DND-41 (cell line): ENCODE results near the gene ST8SIA4.

Experiments used
- ATAC-seq: fragments of 200-7000 bp; cut with Tn5 transposase; 3 replicates; pipeline ENCODE4 v1.9.1; 2021; ENCODE audit warnings: low read depth; ENCODE audit not compliant: insufficient read depth
- DNase-seq: peaks from one replicate; pipeline ENCODE4 v3.0.0-alpha.2; 2020
- H2AFZ ChIP-seq: 2 replicates; pipeline ENCODE4 v1.6.0; 2012; ENCODE audit warnings: low read depth, low read length
- H3K27ac ChIP-seq: 2 replicates; pipeline ENCODE4 v1.5.1; 2012; ENCODE audit warnings: low read length, inconsistent platforms
- H3K27me3 ChIP-seq: fragments of 200-600 bp; sonication (generic); 2 replicates; pipeline ENCODE4 v1.6.0; 2012; ENCODE audit warnings: low read length, mild to moderate bottlenecking, inconsistent platforms; ENCODE audit not compliant: insufficient read depth, poor library complexity
- H3K36me3 ChIP-seq: 2 replicates; pipeline ENCODE4 v1.5.1; 2012; ENCODE audit warnings: low read length, inconsistent platforms; ENCODE audit not compliant: insufficient read depth
- H3K4me1 ChIP-seq: 2 replicates; pipeline ENCODE4 v1.5.1; 2012; ENCODE audit warnings: mild to moderate bottlenecking, low read length; ENCODE audit not compliant: insufficient read depth
- H3K4me2 ChIP-seq: 2 replicates; pipeline ENCODE4 v1.6.0; 2012; ENCODE audit warnings: mild to moderate bottlenecking, moderate library complexity, low read length, inconsistent platforms; ENCODE audit not compliant: insufficient read depth
- H3K4me3 ChIP-seq, 2 experiments: fragments of 200-600 bp in 1 of 2; shearing (Covaris generic) in 1 of 2; 2 replicates each; pipeline ENCODE4 v1.5.1; 2012 to 2016; ENCODE audit warnings: inconsistent platforms in 2 of 2, low read length in 2 of 2, mild to moderate bottlenecking in 2 of 2, low read depth in 1 of 2, moderate library complexity in 1 of 2
- H3K79me2 ChIP-seq: 2 replicates; pipeline ENCODE4 v1.6.0; 2012; ENCODE audit warnings: low read length, inconsistent platforms; ENCODE audit not compliant: insufficient read depth
- H3K9ac ChIP-seq: 2 replicates; pipeline ENCODE4 v1.6.0; 2012; ENCODE audit warnings: low read depth, mild to moderate bottlenecking, inconsistent platforms, low read length, moderate library complexity
- H3K9me3 ChIP-seq: 2 replicates; pipeline ENCODE4 v1.5.1; 2012; ENCODE audit warnings: low read length, moderate library complexity, mild to moderate bottlenecking, inconsistent platforms; ENCODE audit not compliant: insufficient read depth, severe bottlenecking
- H4K20me1 ChIP-seq: 2 replicates; pipeline ENCODE4 v1.6.0; 2012; ENCODE audit warnings: low read length; ENCODE audit not compliant: insufficient read depth
- EZH2 ChIP-seq: IDR thresholded peaks from 3 replicates; pipeline ENCODE4 v1.6.1; 2012; ENCODE audit warnings: borderline replicate concordance, low read depth, mild to moderate bottlenecking, moderate library complexity, low read length, inconsistent platforms; ENCODE audit not compliant: severe bottlenecking
- TF ChIP-seq, protein P1 (sequence below): IDR thresholded peaks from 2 replicates; pipeline ENCODE4 v1.5.1; 2012; ENCODE audit warnings: borderline replicate concordance, low read length, moderate library complexity, mild to moderate bottlenecking; ENCODE audit not compliant: poor library complexity, severe bottlenecking; ENCODE audit errors: extremely low read depth

ST8SIA4 gene

DNA sequence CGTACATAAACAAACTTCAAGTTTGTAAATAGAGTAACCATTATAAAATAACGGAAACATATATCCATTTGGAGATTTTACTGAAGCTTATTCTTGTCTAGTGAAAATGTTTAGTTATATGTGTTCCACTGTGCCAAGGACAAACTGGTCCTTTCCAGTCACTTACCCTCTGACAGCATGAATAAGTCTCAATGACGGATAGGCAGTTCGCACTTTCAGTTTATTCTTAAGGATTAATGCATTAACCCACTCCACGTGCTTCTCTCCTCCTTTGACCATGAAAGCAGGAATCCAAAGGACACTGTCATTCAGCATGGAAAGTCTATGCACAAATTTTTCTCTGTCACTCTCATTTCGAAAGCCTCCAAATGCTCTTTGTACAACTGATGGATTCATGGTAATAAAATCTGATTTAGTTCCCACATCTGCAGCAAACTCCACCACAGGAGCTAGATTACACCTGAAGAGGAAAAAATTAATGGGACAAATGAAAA is 47.1 kb downstream of the ST8SIA4 start:
- no peaks in the 10 kb centered on the region for H3K27me3 ChIP-seq
- TF ChIP-seq, protein P1, sequence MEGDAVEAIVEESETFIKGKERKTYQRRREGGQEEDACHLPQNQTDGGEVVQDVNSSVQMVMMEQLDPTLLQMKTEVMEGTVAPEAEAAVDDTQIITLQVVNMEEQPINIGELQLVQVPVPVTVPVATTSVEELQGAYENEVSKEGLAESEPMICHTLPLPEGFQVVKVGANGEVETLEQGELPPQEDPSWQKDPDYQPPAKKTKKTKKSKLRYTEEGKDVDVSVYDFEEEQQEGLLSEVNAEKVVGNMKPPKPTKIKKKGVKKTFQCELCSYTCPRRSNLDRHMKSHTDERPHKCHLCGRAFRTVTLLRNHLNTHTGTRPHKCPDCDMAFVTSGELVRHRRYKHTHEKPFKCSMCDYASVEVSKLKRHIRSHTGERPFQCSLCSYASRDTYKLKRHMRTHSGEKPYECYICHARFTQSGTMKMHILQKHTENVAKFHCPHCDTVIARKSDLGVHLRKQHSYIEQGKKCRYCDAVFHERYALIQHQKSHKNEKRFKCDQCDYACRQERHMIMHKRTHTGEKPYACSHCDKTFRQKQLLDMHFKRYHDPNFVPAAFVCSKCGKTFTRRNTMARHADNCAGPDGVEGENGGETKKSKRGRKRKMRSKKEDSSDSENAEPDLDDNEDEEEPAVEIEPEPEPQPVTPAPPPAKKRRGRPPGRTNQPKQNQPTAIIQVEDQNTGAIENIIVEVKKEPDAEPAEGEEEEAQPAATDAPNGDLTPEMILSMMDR: no peak
- no peak for TF ChIP-seq EZH2
- H3K36me3 ChIP-seq: peaks cover 72% of the 10 kb centered on the region
- no peak overlapping the region for H3K4me2 ChIP-seq
- H3K9me3 ChIP-seq: no peaks in the 10 kb centered on the region
- DNase-seq (no peak), ATAC-seq (no peak)
- no peak overlapping the region for H3K27ac ChIP-seq
- H3K79me2 ChIP-seq: peaks cover 79% of the 10 kb centered on the region
- H4K20me1 ChIP-seq: no peaks in the 10 kb centered on the region; the same call in 1 of the 2 replicates
- peaks cover 8% of the 10 kb centered on the region for H3K4me1 ChIP-seq
- no peak overlapping the region for H2AFZ ChIP-seq
- no peak overlapping the region for H3K4me3 ChIP-seq
- no peak overlapping the region for H3K9ac ChIP-seq

DNA sequence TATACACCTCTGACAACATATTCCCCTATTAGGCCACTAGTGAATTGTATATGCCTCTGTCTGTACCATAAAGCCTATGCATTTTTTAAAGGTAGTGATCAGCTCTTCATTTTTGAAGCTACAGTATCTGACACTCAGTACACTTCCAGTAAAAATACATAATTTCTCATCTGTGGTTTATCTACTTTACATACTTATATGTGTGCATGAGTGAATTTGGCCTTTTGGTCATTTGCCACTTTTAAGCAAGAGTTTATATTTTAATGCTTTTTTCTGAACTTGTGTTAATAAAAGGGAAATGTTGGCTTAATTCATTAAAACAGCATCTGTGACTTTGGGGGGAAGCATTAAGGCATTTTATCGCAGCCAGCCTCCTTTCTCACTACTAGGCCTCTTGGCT is 47.8 kb downstream of the ST8SIA4 start:
- ATAC-seq: no peak
- H4K20me1 ChIP-seq: no peaks in the 10 kb centered on the region; the same call in 1 of the 2 replicates
- DNase-seq: no peak
- H3K4me3 ChIP-seq: no peak overlapping the region
- no peak overlapping the region for H3K4me2 ChIP-seq
- TF ChIP-seq, protein P1: no peak
- TF ChIP-seq EZH2: no peak
- H3K9me3 ChIP-seq: no peaks in the 10 kb centered on the region
- H2AFZ ChIP-seq: no peak overlapping the region
- H3K9ac ChIP-seq: no peak overlapping the region
- no peak overlapping the region for H3K27ac ChIP-seq
- H3K27me3 ChIP-seq: no peaks in the 10 kb centered on the region
- H3K36me3 ChIP-seq: peaks cover 70% of the 10 kb centered on the region
- peaks cover 72% of the 10 kb centered on the region for H3K79me2 ChIP-seq
- peaks cover 7% of the 10 kb centered on the region for H3K4me1 ChIP-seq

DNA sequence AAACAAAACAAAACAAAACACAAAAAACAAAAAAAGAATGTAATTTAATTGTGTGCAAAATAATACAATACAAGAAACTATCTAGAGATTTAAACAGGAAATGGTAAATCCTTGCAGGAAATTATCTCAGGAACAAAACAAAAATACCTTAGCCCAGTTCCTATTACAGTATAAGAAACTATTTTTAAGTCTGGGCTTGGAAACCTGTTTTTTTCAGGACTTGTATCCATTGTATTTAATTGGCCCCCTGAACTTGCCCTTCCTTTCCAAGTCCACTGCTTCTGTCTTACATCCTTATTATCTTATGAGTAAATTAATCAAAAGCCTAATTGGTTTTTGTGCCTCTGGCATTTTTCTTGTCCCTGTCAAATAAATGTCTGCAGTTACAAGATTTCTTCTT is 48.5 kb downstream of the ST8SIA4 start:
- no peaks in the 10 kb centered on the region for H3K9me3 ChIP-seq
- no peak overlapping the region for H3K9ac ChIP-seq
- no peak overlapping the region for H3K27ac ChIP-seq
- H3K36me3 ChIP-seq: peaks cover 70% of the 10 kb centered on the region
- DNase-seq (no peak), ATAC-seq (no peak)
- no peaks in the 10 kb centered on the region; the same call in 1 of the 2 replicates for H4K20me1 ChIP-seq
- no peak overlapping the region for H3K4me2 ChIP-seq
- peaks cover 4% of the 10 kb centered on the region for H3K4me1 ChIP-seq
- no peaks in the 10 kb centered on the region for H3K27me3 ChIP-seq
- H3K79me2 ChIP-seq: peaks cover 68% of the 10 kb centered on the region
- H2AFZ ChIP-seq: no peak overlapping the region
- TF ChIP-seq, protein P1: no peak
- no peak for TF ChIP-seq EZH2
- no peak overlapping the region for H3K4me3 ChIP-seq

DNA sequence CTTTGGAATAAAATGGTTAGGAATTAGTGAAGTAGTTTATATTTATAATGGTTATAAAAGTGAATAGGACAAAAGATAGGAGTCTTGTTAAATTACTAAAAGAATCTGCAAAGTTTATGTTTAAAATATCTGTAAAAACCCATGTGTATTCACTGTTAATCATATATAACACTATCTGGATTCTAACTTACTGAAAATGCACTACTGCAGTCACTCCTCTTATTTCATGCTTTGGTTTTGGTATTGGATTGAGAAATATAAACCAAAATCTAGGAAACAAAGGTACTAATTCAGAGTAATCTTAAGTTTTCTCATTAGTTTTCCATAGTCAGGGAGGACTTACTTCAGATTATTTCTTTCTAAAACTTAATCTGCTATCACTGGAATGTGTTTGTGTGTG is 49.5 kb downstream of the ST8SIA4 start:
- H3K4me3 ChIP-seq: no peak overlapping the region

More for the DNA sequence above, 49.5 kb downstream of the ST8SIA4 start:
- no peaks in the 10 kb centered on the region for H3K27me3 ChIP-seq
- ATAC-seq (no peak), DNase-seq (no peak)
- TF ChIP-seq, protein P1: no peak
- H3K9ac ChIP-seq: no peak overlapping the region
- H3K4me2 ChIP-seq: no peak overlapping the region
- H3K9me3 ChIP-seq: no peaks in the 10 kb centered on the region
- H3K79me2 ChIP-seq: peaks cover 68% of the 10 kb centered on the region
- H4K20me1 ChIP-seq: no peaks in the 10 kb centered on the region; the same call in 1 of the 2 replicates
- H3K27ac ChIP-seq: no peak overlapping the region
- H3K4me1 ChIP-seq: peaks cover 4% of the 10 kb centered on the region
- H3K36me3 ChIP-seq: peaks cover 75% of the 10 kb centered on the region
- no peak overlapping the region for H2AFZ ChIP-seq
